Kidney capillary endothelial cell (primary cell): ENCODE data around the gene FANCC.

ENCODE experiments used
- DNase-seq: peaks from one replicate; pipeline ENCODE4 v3.0.0-alpha.2; 2018; ENCODE audit warnings: low spot score

The FANCC gene

DNA sequence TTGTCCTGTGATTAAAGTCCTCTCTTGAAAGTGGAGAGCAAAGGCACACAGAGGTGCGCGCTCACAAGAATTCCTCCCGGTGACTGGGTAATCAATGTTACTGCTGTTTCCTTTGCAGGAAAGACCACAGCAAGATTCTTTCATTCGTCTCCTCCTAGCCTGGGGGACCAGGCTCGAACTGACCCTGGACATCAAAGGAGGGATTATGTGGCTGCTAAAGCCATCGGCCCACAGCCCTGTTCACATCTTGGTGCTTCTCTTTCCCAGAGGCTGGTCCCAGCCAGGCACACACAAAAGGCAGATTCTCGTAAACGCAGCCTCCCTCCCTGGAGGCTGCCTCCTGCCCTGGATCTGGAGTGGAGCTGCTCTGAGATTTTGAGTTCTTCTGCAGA lies 230.9 kb downstream of the FANCC start:
- no peak for DNase-seq

DNA sequence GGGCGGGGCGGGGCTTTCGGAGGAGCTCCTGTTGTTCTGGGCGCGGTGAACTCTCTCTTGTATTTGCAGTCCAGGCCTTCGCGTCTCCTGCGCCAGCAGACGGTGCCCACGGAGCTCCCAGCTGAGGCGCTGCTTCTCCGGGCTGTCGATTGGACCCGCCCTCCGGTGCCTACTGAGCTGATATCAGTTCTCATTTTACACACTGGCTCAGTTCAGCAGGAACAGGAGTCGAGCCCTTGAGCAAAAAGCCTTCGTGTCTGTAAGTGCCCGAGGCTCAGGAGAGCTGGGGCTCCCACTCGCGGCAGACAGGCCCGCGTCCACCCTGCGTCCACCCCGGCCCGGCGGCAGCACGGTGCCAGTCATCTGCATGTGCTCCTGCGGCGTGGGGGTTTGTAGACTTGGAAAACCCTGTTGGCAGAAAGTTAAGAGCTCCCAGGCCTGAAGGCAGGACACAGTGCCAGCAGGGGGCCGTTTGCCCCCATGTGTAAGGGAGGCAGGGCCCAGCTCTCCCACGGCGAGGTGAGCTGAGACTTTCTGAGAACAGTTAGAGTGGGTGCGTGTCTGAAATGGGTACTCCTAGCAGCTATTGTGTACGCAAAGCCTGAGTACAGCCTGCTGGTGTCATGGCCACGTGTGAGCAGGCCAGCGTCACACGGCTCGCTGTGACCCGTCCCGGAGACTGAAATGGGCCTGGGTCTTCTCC lies 231.5 kb downstream of the FANCC start:
- DNase-seq = no peak

DNA sequence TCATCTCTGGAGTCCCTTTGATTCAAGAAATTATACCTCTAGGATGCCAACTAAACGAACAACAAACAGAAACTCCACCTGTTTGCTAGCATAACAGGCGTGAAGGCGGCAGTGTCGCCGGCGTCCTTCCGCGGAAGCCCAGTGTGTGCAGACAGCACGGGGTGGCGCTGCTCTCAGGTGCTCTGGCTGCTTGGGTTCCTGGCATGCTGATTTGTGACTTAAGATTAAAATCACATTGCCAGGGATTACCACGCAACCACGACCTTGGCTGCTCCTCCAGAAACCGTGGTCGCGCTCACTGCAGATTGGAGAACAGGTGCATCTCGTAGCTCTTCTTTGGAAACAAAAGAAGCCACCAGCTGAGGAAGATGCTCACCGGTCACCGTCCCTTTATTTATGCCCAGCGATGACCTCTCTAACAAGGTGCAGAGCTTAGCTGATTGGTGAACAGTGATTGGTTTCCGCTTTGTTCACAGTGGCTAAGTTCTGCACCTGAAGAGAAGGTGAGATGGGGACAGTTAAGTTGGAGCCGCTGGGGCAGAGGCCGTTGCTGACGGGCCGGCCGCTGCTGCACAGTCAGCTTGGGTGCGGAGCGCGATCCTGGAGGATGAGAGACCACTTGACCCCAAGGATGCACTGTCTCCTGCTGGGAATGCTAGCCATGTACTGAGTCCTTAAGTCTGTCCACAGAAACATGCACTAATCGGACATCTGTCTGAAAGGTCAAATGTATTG lies 232.3 kb downstream of the FANCC start:
- DNase-seq = no peak

DNA sequence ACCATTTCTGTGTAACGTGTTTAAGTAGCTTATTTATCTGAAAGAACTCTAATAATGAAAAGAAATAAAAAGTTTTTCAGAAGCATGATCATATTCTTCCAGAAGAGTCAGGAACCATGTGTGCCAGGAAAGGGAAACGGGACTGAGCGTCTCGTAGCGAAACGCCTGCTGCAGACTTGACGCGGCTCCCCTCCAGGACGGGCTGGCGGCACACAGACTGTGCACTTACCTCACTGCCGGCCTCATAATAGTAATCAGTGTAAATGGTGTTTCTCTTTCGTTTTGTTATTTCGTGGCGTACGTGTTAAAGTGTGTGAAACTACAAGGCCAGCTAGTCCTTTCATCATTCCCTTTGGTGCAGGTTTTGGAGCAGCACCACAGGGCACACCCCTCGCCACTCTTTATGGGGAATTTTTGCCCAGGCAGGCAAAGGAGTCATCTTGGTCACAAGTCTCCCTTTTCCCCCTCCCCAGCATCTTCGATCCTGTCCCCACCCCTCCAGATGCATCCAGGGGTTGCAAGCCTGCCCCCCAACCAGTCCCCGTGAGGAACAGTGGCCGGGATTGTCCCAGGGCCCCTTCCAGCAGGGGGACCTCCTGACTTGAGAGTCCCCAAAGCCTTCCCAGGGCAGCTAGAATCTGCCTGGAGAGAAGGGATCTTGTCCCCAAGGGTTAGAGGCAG lies 233.1 kb downstream of the FANCC start:
- no peak for DNase-seq

DNA sequence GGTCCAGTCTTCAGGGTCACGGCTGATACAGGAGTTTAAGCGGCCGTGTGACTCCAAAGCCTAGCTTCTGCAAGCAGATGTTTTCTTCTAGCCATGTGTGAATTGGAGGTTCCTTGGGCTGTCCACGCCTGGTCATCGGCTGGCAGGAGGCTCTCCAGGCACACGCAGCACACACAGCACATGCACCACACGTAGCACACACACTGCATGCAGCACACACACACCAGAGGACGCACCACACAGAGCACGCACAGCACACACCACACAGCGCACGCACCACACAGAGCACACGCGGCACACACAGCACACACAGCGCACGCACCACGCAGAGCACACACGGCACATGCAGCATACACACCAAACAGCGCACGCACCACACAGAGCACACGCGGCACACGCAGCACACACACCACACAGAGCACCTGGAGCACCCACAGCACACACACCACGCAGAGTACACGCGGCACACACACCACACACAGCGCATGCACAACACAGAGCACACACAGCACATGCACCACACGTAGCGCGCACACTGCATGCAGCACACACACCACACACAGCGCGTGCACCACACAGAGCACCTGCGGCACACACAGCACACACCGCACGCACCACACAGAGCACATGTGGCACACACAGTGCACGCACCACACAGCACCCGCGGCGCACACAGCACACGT lies 234.3 kb downstream of the FANCC start:
- DNase-seq = no peak

DNA sequence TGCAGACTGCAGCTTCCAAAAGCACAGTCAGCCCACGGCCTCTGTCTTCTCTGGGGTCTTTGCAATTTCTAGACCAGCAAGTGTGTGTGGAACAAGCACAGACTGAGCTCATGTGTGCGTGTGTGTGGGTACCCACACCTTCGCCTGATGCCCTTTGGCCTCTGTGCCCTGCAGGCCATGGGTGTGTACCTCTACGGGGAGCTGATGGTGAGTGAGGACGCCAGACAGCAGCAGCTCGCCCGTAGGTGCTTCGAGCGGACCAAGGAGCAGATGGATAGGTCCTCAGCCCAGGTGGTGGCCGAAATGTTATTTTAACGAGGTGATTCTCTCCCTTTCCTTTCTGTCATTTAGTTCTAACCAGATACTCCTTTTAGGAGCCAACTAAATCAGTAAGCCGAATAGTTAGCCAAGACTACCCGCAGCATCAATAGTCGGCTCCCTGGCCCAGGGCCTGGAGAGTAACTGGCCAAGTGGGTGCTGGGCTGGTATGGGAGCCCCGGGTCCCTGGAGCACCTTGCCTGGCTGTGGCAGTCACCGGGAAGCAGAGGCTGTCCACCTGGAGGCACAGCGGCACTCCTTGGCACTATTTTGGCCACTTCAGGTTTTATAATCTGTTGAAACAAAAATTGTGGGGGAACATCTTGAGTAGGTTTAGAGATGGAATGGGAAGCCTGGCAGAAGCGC lies 235.0 kb downstream of the FANCC start:
- DNase-seq = no peak

DNA sequence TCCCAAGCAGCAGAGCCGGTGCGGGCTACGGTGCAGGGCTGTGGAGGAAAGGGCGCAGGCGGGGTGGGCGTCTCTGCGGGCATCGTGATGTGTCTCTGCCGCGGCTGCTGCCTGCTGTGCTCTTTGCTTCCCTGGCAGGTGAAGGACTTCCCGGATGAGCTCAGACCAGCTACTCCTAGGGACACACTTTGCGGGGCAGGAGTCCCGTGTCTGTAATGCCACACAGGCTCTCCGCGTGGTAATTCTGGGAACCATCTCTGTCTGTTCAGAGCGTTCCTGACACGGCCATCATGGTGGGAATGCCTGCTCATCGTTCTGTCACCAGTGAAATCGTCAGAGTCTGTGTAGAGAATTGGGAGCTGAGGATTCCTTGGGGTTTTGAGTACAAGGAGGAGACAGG lies 235.5 kb downstream of the FANCC start:
- DNase-seq = no peak

DNA sequence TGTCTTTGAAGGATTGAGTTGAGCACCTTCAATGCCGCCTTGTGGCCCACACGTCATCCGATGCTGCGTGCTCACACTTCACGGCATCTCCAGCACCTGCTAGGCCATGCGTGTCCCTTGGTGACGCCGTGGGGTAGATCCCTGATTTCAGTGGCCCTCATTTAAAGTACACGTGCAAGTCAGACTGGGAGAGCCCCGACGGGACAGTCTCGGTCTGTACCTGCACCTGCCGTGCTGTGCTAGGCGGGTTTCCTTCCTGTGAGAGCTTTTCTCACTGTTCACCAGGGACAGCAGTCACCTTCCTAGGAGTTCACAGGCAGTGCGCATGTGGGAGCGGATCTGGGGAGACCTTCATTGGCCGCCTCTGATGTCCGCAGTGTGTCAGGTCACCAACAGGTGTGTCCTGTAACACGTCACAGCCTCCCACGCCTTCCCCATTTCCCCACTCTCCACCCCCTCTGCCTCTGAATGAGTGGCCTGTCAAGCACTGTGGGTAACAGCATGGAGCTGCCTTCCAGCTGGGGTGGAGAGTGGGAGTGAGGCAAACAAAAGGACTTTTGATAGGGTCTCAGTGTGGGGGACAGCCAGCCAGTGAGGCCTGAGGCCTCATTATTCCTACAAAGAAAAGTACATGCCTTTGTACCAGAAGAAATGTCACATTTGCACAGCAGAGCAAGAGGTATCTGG lies 236.4 kb downstream of the FANCC start:
- no peak for DNase-seq

DNA sequence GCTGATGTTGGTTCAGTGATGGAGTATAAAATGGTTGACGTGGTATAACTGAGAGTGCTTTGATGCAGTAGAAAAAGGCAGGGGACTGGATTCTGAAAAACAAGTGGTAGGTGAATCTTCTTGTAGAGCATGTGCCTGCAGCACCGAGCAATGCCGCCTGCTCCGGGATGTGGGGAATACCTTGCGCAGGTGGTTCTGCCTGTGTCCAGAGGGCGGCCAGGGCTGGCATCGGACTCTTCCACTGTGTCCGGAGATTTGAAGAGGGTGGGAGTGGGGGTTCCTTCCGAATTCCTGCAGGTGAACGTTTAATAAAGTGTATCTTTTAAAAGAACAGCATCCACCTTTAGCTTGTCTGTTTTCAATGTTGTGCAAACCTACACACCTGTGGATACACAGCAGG lies 238.0 kb downstream of the FANCC start:
- no peak for DNase-seq

DNA sequence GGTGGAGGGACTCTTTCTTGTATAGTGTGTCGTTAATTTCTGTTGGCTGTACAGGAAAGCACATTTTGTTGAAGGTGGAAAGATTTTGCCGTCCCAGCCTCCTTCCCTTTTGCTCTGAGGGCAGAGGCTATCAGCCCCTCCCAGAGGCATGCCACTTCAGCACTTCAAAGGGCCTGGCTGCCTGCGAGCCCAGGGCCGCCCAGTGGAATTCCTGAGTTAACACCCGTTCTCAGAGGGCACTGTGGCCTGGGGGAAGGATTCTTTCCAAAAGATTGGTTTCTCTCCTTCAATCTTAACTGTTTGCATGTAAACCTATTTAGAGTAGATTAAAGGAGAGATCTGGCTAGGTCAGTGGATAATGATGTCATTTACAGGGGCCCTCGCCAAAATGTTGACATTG lies 238.6 kb downstream of the FANCC start:
- no peak for DNase-seq

DNA sequence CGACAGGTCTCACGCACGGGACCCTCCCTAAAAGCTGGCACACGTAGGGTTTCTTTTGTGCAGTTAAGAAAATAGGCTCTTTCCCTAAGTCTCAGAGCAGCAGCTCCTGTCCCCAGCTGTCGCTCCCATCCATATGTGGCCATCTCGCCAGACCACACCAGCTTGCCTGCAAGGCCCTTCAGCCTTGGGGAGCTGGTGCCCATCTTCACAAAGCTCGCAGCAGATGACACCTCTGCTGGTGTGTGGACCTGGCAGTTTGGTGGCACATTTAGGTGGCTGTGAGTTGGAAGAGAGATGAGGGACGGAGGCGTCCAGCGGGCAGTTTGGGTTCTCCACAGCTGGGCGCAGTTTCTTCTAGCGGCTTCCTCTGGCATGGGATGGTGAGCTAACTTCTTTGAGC lies 239.0 kb downstream of the FANCC start:
- no peak for DNase-seq

DNA sequence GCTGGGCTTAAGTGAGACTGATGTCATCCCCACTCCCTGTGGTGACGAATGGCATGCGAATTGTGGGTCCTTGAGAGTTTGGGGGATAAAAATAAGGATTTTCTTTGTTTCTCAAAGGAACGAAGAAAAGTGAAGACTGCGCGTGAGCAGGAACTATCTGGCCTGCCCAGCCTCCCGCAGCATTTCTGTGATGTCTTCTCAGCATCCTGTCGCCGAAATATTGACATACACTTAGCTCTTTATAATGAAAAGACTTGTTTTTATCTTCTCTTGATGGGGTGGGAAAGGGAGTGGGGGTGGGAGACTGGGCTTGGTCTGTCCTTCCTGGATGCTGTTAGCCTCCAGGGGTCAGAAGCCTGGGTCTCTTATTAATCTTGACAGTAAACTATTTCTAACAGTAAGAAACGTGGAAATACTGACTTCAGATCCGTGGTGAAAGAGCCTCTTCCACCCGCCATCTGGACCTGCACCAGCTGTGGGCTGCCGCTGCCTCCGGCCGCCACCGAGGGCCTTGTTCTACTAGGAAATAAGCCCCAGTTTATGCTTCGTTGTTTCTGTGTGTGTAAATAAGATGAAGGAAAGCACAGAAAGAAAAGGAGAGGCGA lies 239.6 kb downstream of the FANCC start:
- no peak for DNase-seq

DNA sequence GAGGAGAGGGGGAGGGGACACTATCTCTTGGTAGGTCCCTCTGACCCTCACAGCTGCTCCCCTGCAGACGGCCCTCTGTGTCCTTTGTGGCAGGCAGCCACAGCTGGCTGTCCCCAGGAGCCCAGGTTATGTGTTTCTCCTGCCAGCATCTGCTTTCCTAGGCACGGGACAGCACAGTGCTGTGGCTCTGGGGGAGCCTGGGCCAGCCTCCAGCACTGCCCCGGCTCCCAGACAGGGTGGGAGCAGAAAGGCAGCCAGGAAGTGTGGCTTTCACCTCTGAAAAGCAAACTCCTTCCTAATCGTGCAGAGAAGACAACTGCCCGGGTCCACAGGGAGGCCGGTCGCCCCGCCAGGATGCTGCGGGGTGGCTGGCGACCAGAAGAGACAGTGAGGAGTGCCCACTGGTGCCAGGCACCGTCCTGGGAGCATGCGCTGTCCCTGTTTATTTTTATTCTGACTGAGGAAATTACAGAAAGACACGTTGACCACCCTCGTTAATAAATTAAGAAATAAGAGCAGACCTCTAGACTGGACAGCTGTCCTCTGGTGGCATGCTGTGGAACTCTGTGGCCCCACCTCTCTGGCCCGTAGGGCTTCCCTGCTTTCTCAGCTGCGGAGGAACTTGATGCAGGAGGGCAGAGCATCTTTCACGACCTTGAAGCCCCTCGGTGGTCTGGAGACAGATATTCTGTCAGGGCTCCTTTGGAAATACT lies 240.3 kb downstream of the FANCC start:
- DNase-seq = no peak

DNA sequence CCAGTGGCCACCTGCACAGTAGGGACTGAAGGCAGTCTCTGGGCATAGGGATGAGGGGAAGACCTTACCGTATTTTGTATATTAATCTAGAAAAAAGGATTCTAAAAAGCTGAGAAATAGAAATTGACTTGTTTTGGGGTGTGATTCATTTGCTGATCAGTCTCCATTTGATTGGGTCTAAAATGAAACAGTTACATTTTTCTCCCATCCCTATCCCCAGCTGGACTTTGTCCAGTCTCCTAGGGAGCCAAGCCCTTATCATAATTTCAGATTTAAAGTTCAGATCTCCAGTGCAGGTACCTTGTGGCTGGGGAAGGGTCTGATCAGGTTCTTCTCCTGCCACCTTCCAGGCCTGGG lies 240.8 kb downstream of the FANCC start:
- no peak for DNase-seq

DNA sequence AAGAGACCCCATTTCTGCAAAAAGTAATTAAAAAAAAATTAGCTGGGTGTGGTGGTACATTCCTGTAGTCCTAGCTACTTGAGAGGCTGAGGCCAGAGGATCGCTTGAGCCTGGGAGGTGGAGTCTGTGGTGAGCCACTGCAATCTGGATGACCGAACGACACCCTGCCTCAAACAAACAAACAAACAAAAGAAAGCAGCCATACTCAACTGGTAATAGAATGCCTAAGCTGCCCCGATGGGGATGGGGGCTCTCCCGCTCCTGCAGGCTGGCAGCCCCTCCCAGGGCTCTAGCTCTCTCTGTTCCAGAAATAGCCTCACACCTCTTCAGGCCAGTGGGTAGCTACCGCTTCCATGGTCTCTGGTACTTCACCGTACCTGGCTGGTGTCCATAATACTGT lies 241.8 kb downstream of the FANCC start:
- DNase-seq = no peak

DNA sequence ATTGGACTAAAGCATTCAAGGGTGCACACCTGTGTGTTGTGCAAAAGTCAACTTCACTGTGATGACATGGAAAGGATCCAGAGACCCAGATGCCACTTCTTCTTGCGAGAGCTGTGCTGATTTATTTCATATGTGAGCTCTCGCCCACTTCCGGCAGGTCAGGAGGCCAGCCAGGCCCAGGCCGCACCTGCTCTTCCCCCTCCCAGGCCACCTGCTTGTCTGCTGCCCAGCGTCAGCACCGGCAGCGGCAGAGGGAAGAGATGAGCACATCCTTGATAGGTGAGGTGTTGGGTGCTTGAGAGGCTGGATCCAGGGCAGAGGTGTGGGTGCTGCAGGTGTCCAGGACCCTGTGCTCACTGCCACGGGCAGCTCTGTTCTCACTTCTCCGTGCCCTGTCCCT lies 242.9 kb downstream of the FANCC start:
- DNase-seq = no peak

DNA sequence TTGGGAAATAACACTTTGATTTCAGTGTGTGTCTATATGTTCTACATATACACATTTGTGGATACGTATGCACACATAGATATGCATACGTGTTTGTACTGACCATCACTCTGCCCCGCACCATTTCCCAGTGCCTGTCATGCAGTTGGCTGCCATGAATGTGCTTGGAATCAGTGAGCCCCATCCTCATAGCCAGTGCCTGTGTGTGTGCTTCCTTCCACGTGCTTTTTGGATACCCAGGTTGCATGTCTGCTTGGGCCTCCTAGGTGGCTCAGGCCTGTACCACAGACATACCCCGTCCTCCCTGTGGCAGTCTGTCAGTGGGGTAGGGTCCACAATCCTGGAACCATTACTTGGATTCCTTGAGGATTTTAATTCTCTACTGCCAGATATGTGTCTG lies 243.6 kb downstream of the FANCC start:
- DNase-seq = no peak

DNA sequence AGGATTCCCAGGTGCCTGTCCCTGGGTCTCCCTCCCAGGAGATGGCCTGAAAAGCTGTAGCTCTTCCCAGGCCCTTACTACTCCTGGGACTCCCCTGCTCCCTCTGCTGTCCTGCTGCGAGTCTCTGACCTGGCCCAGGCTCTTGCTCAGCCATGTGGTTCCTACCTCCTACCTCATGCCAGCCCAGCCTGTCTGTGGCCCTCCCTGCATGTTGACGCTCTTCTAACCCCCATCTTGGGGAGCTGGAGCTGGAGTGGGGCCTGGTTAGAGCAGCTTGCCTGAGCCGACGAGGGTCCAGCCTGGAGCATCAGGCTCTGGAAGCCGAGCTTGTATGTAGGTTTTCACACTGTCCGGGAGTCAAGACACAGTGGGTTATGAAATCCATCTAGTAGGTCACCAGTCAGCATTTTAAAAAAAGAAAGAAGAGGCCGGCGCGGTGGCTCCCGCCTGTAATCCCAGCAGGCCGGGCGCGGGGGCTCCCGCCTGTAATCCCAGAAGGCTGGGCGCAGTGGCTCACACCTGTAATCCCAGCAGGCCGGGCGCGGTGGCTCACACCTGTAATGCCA lies 244.4 kb downstream of the FANCC start:
- DNase-seq = no peak

DNA sequence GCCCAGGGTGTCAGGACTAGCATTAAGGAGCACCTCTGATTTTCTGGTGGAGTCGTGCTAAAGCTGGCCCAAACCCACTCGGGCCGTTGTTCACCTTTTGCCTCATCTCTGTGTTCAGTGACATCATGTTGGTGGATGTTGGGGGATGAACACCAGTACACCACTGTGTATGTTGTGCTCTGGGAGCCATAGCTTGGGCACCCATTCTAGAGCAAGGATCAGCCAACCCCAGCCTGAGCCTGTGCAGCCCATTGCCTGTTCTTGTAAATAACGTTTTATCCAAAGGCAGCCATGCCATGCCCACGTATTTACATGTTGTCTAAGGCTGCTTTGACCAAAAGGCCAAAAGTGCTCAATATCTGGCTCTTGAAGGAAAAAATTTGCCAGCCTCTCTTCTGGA lies 245.6 kb downstream of the FANCC start:
- DNase-seq = no peak

DNA sequence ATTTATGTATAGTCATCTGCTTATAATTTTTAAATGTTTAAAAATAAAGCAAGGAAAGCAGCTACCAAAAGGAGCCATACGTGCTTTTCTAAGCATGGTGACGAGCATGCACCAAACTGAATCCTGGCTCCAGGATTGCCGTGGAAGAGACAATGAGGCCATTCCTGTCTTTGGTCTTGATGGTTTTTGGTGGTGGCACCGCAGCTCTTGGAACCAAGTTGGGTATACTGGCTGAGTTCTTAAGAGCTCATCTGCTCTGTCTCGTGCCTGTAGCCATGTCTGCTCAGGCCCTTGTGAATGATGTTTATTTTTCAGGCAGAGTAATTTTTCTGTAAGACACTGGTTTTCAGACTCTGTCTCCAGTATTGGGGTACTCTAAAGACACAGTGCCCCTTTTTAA lies 246.1 kb downstream of the FANCC start:
- DNase-seq = no peak
